ENCODE results near the gene SNX13. TPM values are rescaled to one million over a fixed set of nuclear protein-coding genes. Genes with fewer than 3 reads are reported as not detected.
"Not testable (repeated sequence)": the region's sequence is repeated elsewhere in the genome, so short reads cannot be mapped to it uniquely, and the experiment has no call there.

The SNX13 gene
- total and polyA plus RNA-seq, 2 donors (not counting 3 experiments of a cell fraction or from before 2014, with no cell fraction given): 6.1 to 28.5 TPM

DNA sequence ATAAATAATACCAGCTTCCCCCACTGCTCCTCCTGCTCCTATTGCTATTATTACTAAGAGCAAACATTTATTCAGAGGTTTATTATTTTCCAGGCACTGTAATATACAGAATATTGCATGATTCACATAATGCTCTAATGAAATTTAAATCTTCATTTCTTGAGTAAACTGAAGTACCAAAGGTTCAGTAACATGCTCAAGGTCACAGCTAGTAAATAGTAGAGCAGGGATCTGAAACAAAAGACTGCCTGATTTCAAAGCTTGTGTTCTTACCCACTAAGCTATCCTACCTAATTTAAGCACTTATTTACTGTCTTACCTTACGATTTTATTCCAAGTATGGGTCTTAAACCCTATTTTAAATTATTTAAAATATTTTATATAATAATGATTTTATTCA is 126.2 kb downstream of the SNX13 start:
- Histone ChIP-seq H2AFZ (ENCODE audit: low read depth, low read length) (no peak overlapping the region), H3K9me1 (replicated peaks; ENCODE audit: control insufficient read depth, extremely low read depth, insufficient read depth, low read length) (no peaks in the 10 kb centered on the region), H3K9ac (replicated peaks; ENCODE audit: extremely low read depth, insufficient read depth, low read length) (no peak overlapping the region), H3K4me1 (ENCODE audit: control insufficient read depth, extremely low read depth, insufficient read depth, low read length) (no peaks in the 10 kb centered on the region), H3K4me2 (ENCODE audit: insufficient read depth, low read length) (no peak overlapping the region), H3K4me3 (replicated peaks in 1 of 3; ENCODE audit: insufficient read depth in 1 of 3, low read depth in 1 of 3, low read length in 3 of 3) (no peak overlapping the region), H3K36me3 (ENCODE audit: control insufficient read depth in 2 of 2, extremely low read depth in 1 of 2, insufficient read depth in 2 of 2, low read length in 2 of 2) (no peaks in the 10 kb centered on the region), H3K79me2 (ENCODE audit: control insufficient read depth, insufficient read depth, low read length) (no peaks in the 10 kb centered on the region), H3K27me3 (ENCODE audit: control insufficient read depth in 2 of 2, insufficient read depth in 2 of 2, low read length in 2 of 2) (no peaks in the 10 kb centered on the region), H3K9me3 (replicated peaks; ENCODE audit: control insufficient read depth, insufficient read depth, low read length) (no peaks in the 10 kb centered on the region), H4K20me1 (replicated peaks; ENCODE audit: control insufficient read depth, extremely low read depth, insufficient read depth, low read length) (no peaks in the 10 kb centered on the region), H3K27ac (ENCODE audit: insufficient read depth, low read depth, low read length) (no peak overlapping the region)
- DNase-seq (ENCODE audit: low read depth, low spot score): no peak
- POLR2A ChIA-PET: no interaction called here
- dilution Hi-C loops (cut with MboI; ENCODE audit: extremely low pct_ligation_motif_present, low sequenced_read_pairs): no loop called here
- CTCF ChIA-PET: interaction anchor here (2.8 kb wide), 1 partner anchor 44 kb away, joined by 10 read pairs; no protein-coding TSS in a partner anchor
- no peak for FAIRE-seq
- no TSS peak for BruUV-seq (replicated peaks)
- TF ChIP-seq MYC (IDR thresholded peaks at IDR 0.05; ENCODE audit: low read depth, low read length): no peak
- TF ChIP-seq, protein P1, sequence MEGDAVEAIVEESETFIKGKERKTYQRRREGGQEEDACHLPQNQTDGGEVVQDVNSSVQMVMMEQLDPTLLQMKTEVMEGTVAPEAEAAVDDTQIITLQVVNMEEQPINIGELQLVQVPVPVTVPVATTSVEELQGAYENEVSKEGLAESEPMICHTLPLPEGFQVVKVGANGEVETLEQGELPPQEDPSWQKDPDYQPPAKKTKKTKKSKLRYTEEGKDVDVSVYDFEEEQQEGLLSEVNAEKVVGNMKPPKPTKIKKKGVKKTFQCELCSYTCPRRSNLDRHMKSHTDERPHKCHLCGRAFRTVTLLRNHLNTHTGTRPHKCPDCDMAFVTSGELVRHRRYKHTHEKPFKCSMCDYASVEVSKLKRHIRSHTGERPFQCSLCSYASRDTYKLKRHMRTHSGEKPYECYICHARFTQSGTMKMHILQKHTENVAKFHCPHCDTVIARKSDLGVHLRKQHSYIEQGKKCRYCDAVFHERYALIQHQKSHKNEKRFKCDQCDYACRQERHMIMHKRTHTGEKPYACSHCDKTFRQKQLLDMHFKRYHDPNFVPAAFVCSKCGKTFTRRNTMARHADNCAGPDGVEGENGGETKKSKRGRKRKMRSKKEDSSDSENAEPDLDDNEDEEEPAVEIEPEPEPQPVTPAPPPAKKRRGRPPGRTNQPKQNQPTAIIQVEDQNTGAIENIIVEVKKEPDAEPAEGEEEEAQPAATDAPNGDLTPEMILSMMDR (IDR thresholded peaks at IDR 0.05; ENCODE audit: extremely low read depth in 1 of 2, insufficient read depth in 1 of 2, low read depth in 1 of 2, low read length in 2 of 2): no peak
- intact Hi-C loops (cut with micrococcal nuclease): no loop called here

DNA sequence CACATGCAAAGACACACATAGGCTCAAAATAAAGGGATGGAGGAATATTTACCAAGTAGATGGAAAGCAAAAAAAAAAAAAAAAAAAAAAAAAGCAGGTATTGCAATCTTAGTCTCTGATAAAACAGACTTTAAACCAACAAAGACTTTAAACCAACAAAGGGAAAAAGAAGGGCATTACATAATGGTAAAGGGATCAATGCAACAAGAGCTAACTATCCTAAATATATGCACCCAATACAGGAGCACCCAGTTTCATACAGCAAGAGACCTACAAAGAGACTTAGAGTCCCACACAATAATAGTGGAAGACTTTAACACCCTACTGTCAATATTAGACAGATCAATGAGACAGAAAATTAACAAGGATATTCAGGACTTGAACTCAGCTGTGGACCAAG is 131.1 kb downstream of the SNX13 start:
- CTCF ChIA-PET: interaction anchor here (0.6 kb wide), 1 partner anchor 45 kb away, joined by 3 read pairs; no protein-coding TSS in a partner anchor
- H3K9me3 ChIP-seq (replicated peaks; ENCODE audit: control insufficient read depth, insufficient read depth, low read length); H3K9ac ChIP-seq (replicated peaks; ENCODE audit: extremely low read depth, insufficient read depth, low read length); H3K79me2 ChIP-seq (ENCODE audit: control insufficient read depth, insufficient read depth, low read length); BruUV-seq (replicated peaks); H3K9me1 ChIP-seq (replicated peaks; ENCODE audit: control insufficient read depth, extremely low read depth, insufficient read depth, low read length); H4K20me1 ChIP-seq (replicated peaks; ENCODE audit: control insufficient read depth, extremely low read depth, insufficient read depth, low read length); H3K4me2 ChIP-seq (ENCODE audit: insufficient read depth, low read length); H2AFZ ChIP-seq (ENCODE audit: low read depth, low read length); DNase-seq (ENCODE audit: low read depth, low spot score); POLR2A ChIA-PET; dilution Hi-C loops (cut with MboI; ENCODE audit: extremely low pct_ligation_motif_present, low sequenced_read_pairs); intact Hi-C loops (cut with micrococcal nuclease); FAIRE-seq; H3K27ac ChIP-seq (ENCODE audit: insufficient read depth, low read depth, low read length); H3K4me3 ChIP-seq (replicated peaks in 1 of 3; ENCODE audit: insufficient read depth in 1 of 3, low read depth in 1 of 3, low read length in 3 of 3); H3K27me3 ChIP-seq (ENCODE audit: control insufficient read depth in 2 of 2, insufficient read depth in 2 of 2, low read length in 2 of 2); H3K36me3 ChIP-seq (ENCODE audit: control insufficient read depth in 2 of 2, extremely low read depth in 1 of 2, insufficient read depth in 2 of 2, low read length in 2 of 2); H3K4me1 ChIP-seq (ENCODE audit: control insufficient read depth, extremely low read depth, insufficient read depth, low read length): not testable (repeated sequence)
